Panc1 (cell line): ENCODE measurements around the gene PSME3IP1.

Source experiments
- POLR2AphosphoS5 ChIP-seq: IDR thresholded peaks from 2 replicates; pipeline ENCODE4 v1.6.1; 2012; ENCODE audit warnings: mild to moderate bottlenecking, low read depth, low read length, moderate library complexity
- REST ChIP-seq, 2 experiments: IDR thresholded peaks; 2 replicates each; pipeline ENCODE4 v1.6.1; 2011 to 2012; ENCODE audit warnings: low read depth in 2 of 2, control low read depth in 1 of 2, low read length in 1 of 2, mild to moderate bottlenecking in 1 of 2, moderate library complexity in 1 of 2; ENCODE audit not compliant: insufficient read depth in 1 of 2
- SIN3A ChIP-seq: IDR thresholded peaks from 2 replicates; pipeline ENCODE4 v1.6.1; 2012; ENCODE audit warnings: low read depth, mild to moderate bottlenecking, low read length, moderate library complexity, borderline replicate concordance; ENCODE audit not compliant: insufficient read depth
- TCF7L2 ChIP-seq: IDR thresholded peaks from 2 replicates; pipeline ENCODE4 v1.6.1; 2011; ENCODE audit warnings: mild to moderate bottlenecking, low read depth, low read length, inconsistent platforms
- TF ChIP-seq, protein P1 (sequence below): fragments of 450-650 bp; IDR thresholded peaks from 2 replicates; pipeline ENCODE4 v1.5.1; 2017; ENCODE audit warnings: mild to moderate bottlenecking

DNA sequence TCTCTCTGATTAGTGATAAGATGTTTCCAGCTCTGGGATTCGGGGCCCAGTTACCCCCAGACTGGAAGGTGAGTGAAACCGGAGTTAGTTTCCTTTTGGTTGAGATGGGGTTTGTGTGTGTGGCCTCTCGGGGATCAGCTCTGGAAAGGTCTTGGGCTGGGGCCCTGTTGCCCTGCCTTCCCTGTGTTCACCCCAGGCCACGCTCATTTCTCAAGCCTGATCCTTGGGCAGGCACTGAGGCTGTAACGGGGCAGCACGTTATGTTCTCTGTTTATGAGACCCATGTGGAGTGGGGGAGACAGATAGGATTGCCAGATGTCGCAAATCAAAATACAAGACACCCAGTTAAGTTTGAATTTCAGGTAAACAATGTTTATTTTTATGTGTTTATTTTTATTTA lies 58.0 kb downstream of the PSME3IP1 start:
- TF ChIP-seq, protein P1, sequence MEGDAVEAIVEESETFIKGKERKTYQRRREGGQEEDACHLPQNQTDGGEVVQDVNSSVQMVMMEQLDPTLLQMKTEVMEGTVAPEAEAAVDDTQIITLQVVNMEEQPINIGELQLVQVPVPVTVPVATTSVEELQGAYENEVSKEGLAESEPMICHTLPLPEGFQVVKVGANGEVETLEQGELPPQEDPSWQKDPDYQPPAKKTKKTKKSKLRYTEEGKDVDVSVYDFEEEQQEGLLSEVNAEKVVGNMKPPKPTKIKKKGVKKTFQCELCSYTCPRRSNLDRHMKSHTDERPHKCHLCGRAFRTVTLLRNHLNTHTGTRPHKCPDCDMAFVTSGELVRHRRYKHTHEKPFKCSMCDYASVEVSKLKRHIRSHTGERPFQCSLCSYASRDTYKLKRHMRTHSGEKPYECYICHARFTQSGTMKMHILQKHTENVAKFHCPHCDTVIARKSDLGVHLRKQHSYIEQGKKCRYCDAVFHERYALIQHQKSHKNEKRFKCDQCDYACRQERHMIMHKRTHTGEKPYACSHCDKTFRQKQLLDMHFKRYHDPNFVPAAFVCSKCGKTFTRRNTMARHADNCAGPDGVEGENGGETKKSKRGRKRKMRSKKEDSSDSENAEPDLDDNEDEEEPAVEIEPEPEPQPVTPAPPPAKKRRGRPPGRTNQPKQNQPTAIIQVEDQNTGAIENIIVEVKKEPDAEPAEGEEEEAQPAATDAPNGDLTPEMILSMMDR: no peak
- TF ChIP-seq POLR2AphosphoS5: no peak
- no peak for TF ChIP-seq REST (IDR thresholded peaks at IDR 0.05; ENCODE audit: insufficient read depth in 1 of 2, low read depth in 2 of 2, low read length in 1 of 2)
- TF ChIP-seq SIN3A: no peak
- no peak for TF ChIP-seq TCF7L2
